Upper lobe of right lung (tissue), 1 donor: ENCODE results near the gene CXXC5. TPM values are rescaled to one million over a fixed set of nuclear protein-coding genes. Genes with fewer than 3 reads are reported as not detected.

Experiments used
- ATAC-seq: fragments of 200-7000 bp; cut with Tn5 transposase; one replicate; pipeline ENCODE4 v1.9.1; 2020; ENCODE audit warnings: mild to moderate bottlenecking, moderate library complexity
- DNase-seq: peaks from one replicate; pipeline ENCODE4 v3.0.0-alpha.2; 2020
- H3K27ac ChIP-seq: fragments of 200-600 bp; one replicate; pipeline ENCODE4 v1.8.0; 2022
- H3K27me3 ChIP-seq: fragments of 200-600 bp; one replicate; pipeline ENCODE4 v1.8.0; 2022; ENCODE audit warnings: mild to moderate bottlenecking
- H3K36me3 ChIP-seq: fragments of 200-600 bp; one replicate; pipeline ENCODE4 v1.8.0; 2022
- H3K4me1 ChIP-seq: fragments of 200-600 bp; one replicate; pipeline ENCODE4 v1.8.0; 2022
- H3K4me3 ChIP-seq: fragments of 200-600 bp; one replicate; pipeline ENCODE4 v1.8.0; 2022; ENCODE audit warnings: mild to moderate bottlenecking
- H3K9me3 ChIP-seq: fragments of 200-600 bp; one replicate; pipeline ENCODE4 v1.8.0; 2022
- intact Hi-C: fragments of 100-400 bp; cut with DNase I; formaldehyde crosslinking; loops from one replicate; pipeline ENCODE4 v1.11.0; 2022
- total RNA-seq: library from RNA; stranded (reverse); fragmentation: NEBNext Ultra II Directional; extraction: Animal tissue kit (Norgen Biotek cat#: 25700); gene quantifications from one replicate; pipeline ENCODE4 v1.2.1, GENCODE V29; 2021
- TF ChIP-seq, protein P1 (sequence below): fragments of 200-600 bp; IDR thresholded peaks from one replicate; pipeline ENCODE4 v1.8.0; 2022; ENCODE audit warnings: antibody characterized with exemption
- donor health status: DM: no; HTN: yes; CAD: no; lungs with severe emphysema.

The CXXC5 gene
- total RNA-seq, 1 donor from 2014 or later, result 30.6 TPM

- Histone ChIP-seq H3K9me3 (no peaks in the 10 kb centered on the region), H3K36me3 (no peaks in the 10 kb centered on the region), H3K27ac (no peak overlapping the region), H3K27me3 (no peaks in the 10 kb centered on the region), H3K4me3 (no peak overlapping the region), H3K4me1 (peaks cover 37% of the 10 kb centered on the region)
- intact Hi-C loops, result loop anchor here (10.0 kb wide), 1 partner anchor 59 kb away; no protein-coding TSS in a partner anchor
- DNase-seq, result no peak
- ATAC-seq, result no peak
- TF ChIP-seq, protein P1, sequence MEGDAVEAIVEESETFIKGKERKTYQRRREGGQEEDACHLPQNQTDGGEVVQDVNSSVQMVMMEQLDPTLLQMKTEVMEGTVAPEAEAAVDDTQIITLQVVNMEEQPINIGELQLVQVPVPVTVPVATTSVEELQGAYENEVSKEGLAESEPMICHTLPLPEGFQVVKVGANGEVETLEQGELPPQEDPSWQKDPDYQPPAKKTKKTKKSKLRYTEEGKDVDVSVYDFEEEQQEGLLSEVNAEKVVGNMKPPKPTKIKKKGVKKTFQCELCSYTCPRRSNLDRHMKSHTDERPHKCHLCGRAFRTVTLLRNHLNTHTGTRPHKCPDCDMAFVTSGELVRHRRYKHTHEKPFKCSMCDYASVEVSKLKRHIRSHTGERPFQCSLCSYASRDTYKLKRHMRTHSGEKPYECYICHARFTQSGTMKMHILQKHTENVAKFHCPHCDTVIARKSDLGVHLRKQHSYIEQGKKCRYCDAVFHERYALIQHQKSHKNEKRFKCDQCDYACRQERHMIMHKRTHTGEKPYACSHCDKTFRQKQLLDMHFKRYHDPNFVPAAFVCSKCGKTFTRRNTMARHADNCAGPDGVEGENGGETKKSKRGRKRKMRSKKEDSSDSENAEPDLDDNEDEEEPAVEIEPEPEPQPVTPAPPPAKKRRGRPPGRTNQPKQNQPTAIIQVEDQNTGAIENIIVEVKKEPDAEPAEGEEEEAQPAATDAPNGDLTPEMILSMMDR, result no peak
These were observed 45.7 kb downstream of the CXXC5 start for GRCh38 chr5:139693676-139694364.

GRCh38 chr5:139694556-139695177, 46.5 kb downstream of the CXXC5 start:
- TF ChIP-seq, protein P1, result no peak
- no peak overlapping the region for H3K4me3 ChIP-seq
- peaks cover 36% of the 10 kb centered on the region for H3K4me1 ChIP-seq
- no peaks in the 10 kb centered on the region for H3K27me3 ChIP-seq
- intact Hi-C loops, result loop anchor here (10.0 kb wide), 1 partner anchor 60 kb away; no protein-coding TSS in a partner anchor
- no peaks in the 10 kb centered on the region for H3K36me3 ChIP-seq
- ATAC-seq (no peak), DNase-seq (no peak)
- H3K9me3 ChIP-seq, result no peaks in the 10 kb centered on the region
- no peak overlapping the region for H3K27ac ChIP-seq

DNA sequence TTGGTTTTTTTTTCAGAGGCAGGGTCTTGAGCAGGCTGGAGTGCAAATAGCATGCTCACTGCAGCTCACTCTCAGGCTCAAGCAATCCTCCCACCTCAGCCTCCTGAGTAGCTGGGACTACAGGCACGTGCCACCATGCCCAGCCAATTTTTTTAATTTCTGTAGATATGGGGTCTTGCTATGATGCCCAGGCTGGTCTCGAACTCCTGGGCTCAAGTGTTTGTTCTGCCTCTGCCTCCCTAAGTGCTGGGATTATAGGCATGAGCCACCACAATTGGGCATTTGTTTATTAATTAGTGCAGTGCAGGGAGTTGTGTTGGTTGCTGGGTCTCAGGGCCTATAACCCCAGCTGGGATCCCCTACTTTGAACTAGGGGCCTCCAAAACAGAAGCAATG, 47.0 kb downstream of the CXXC5 start:
- no peaks in the 10 kb centered on the region for H3K27me3 ChIP-seq
- H3K27ac ChIP-seq, result no peak overlapping the region
- ATAC-seq, result no peak
- H3K9me3 ChIP-seq, result no peaks in the 10 kb centered on the region
- H3K4me1 ChIP-seq, result peaks cover 31% of the 10 kb centered on the region
- intact Hi-C loops, result loop anchor here (10.0 kb wide), 1 partner anchor 60 kb away; no protein-coding TSS in a partner anchor
- H3K36me3 ChIP-seq, result no peaks in the 10 kb centered on the region
- TF ChIP-seq, protein P1, result no peak
- no peak overlapping the region for H3K4me3 ChIP-seq
- DNase-seq, result no peak

DNA sequence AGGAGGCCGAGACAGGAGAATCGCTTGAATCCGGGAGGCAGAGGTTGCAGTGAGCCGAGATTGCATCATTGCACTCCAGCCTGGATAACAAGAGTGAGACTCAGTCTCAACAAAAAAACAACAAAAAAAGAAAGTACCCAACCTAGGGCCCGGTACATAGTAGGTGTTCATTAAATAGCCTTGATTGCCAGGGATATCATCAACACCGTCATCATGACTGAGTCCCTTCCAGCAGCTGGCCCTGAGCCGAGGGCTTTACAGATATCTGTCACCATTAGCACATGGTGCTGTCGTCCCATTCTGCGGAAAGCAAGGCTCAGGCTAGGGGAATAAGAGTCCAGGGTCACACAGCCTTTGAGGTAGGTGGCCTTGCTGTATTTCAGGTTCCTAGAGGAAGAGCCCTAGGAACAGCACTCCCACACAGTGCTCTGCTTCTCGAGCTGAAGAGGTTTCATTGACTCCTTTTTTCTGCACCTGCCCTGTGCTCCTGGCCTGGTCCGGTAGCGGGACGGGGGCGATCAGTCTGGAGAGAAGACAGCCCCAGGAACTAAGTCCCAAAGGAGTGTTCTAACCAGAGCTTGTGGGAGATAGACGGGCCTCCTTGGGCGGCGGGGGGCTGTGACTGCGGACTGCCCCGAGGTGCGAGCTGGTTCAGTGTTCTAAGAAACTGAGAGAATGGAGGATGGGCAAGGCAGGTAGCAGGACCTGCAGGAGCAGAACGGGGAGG, 48.2 kb downstream of the CXXC5 start:
- H3K9me3 ChIP-seq, result no peaks in the 10 kb centered on the region
- H3K36me3 ChIP-seq, result no peaks in the 10 kb centered on the region
- no peak for DNase-seq
- peak overlapping the region; percentile 44 for H3K4me3 ChIP-seq
- intact Hi-C loops, result loop anchor here (10.0 kb wide), 1 partner anchor 62 kb away; no protein-coding TSS in a partner anchor
- H3K27me3 ChIP-seq, result no peaks in the 10 kb centered on the region
- TF ChIP-seq, protein P1, result no peak
- H3K4me1 ChIP-seq, result peaks cover 31% of the 10 kb centered on the region
- H3K27ac ChIP-seq, result peak overlapping the region; percentile 75
- ATAC-seq, result no peak

DNA sequence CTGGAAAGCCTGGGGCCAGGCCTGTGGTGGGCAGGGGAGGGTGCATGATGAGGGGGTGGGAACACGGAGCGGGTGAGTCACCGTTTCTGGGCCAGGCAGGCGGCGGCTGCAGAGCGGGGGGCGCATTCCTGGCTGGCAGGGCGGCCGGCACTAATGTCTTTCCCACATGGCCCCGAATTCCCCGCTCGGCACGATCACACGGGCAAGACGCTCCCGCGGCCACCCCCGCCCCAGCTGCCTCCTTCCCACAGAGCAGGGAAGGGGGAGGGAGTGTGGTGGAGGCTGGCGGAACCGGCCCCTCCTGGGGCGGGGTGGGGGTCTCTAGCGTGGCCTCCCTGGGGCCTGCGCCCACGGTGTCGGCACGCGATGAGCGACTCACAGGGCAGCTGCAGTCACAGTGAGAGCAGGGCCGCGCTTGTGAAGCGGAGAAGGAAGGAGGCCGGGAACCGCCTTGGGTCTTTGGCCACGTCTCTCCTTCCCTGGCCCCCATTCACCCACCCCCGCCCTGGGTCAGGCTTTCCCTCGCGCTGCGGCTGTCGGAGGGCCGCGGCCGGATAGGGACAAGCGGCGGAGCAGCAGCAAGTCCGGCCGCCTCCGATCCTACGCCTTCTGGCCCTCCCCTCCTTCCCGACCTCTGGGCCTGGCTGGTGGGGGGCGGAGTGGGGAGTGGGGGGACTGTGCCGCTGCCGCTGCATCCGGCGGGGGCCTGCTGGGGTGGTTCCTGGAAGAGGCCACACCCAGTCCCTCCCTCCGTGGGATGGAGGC, 48.9 kb downstream of the CXXC5 start:
- intact Hi-C loops, result loop anchor here (10.0 kb wide), 1 partner anchor 62 kb away; no protein-coding TSS in a partner anchor
- Histone ChIP-seq H3K9me3 (no peaks in the 10 kb centered on the region), H3K36me3 (no peaks in the 10 kb centered on the region), H3K4me1 (peaks cover 31% of the 10 kb centered on the region), H3K4me3 (peak overlapping the region; percentile 44), H3K27me3 (no peaks in the 10 kb centered on the region), H3K27ac (peak overlapping the region; percentile 75)
- ATAC-seq (peak; percentile 75), DNase-seq (peak; percentile 84)
- TF ChIP-seq, protein P1, result no peak
